HG02938 (cell line): ENCODE results near the gene PLA2G2C.

ENCODE experiments used
- ATAC-seq: cut with Tn5 transposase; IDR thresholded peaks from one replicate; pipeline ENCODE4 v1.9.1; 2021; ENCODE audit warnings: mild to moderate bottlenecking, moderate library complexity; ENCODE audit not compliant: unreplicated experiment

The PLA2G2C gene

GRCh38 chr1:20158358-20159070, 27.8 kb downstream of the PLA2G2C start:
- ATAC-seq: no peak

GRCh38 chr1:20154301-20154831, 32.0 kb downstream of the PLA2G2C start:
- no peak for ATAC-seq

- no peak for ATAC-seq
These were observed 33.3 kb downstream of the PLA2G2C start for GRCh38 chr1:20153000-20153418.

- no peak for ATAC-seq
These were observed 33.8 kb downstream of the PLA2G2C start for GRCh38 chr1:20152599-20152930.

- ATAC-seq: peak; percentile 51
These were observed 34.3 kb downstream of the PLA2G2C start for GRCh38 chr1:20151906-20152598.

GRCh38 chr1:20150969-20151368, 35.3 kb downstream of the PLA2G2C start:
- ATAC-seq: no peak

GRCh38 chr1:20150326-20150705, 36.0 kb downstream of the PLA2G2C start:
- ATAC-seq: no peak

- no peak for ATAC-seq
These were observed 36.6 kb downstream of the PLA2G2C start for GRCh38 chr1:20149601-20150325.

GRCh38 chr1:20148571-20149500, 37.5 kb downstream of the PLA2G2C start:
- ATAC-seq: no peak

GRCh38 chr1:20147846-20148570, 38.3 kb downstream of the PLA2G2C start:
- no peak for ATAC-seq

- ATAC-seq: no peak
These were observed 42.4 kb downstream of the PLA2G2C start for GRCh38 chr1:20143734-20144565.

- no peak for ATAC-seq
These were observed 43.0 kb downstream of the PLA2G2C start for GRCh38 chr1:20143318-20143717.

- no peak for ATAC-seq
These were observed 44.2 kb downstream of the PLA2G2C start for GRCh38 chr1:20142001-20142710.

GRCh38 chr1:20141466-20141865, 44.9 kb downstream of the PLA2G2C start:
- no peak for ATAC-seq

GRCh38 chr1:20141001-20141400, 45.3 kb downstream of the PLA2G2C start:
- no peak for ATAC-seq

- no peak for ATAC-seq
These were observed 46.3 kb downstream of the PLA2G2C start for GRCh38 chr1:20139776-20140612.

- ATAC-seq: no peak
These were observed 47.3 kb downstream of the PLA2G2C start, which contains the start of gene PLA2G2F for GRCh38 chr1:20138961-20139550. TSS of gene PLA2G2F (plus strand) at chr1:20139323. CDS start at chr1:20139428, 105 bp downstream.
